Mesenchymal stem cell (in vitro differentiated cells and primary cell): ENCODE measurements around the gene CAMTA1.

Experiments used
- DNase-seq: peaks from one replicate; pipeline ENCODE4 v3.0.0-alpha.2; 2013
- H2AFZ ChIP-seq: one replicate; pipeline ENCODE4 v1.6.1; 2013; ENCODE audit warnings: low read depth, mild to moderate bottlenecking, control low read depth, inconsistent platforms, low read length, moderate library complexity
- H2AK5ac ChIP-seq: 2 replicates; pipeline ENCODE4 v1.6.1; 2013; ENCODE audit warnings: low read length, moderate library complexity, mild to moderate bottlenecking, inconsistent platforms; ENCODE audit not compliant: severe bottlenecking
- H2BK120ac ChIP-seq: one replicate; pipeline ENCODE4 v1.6.1; 2013; ENCODE audit warnings: low read depth, mild to moderate bottlenecking, inconsistent platforms, low read length, moderate library complexity
- H2BK12ac ChIP-seq, 2 experiments: one replicate each; pipeline ENCODE4 v1.6.1; 2013; ENCODE audit warnings: inconsistent platforms in 2 of 2, low read length in 2 of 2, mild to moderate bottlenecking in 2 of 2, moderate library complexity in 2 of 2, control low read depth in 1 of 2
- H2BK15ac ChIP-seq: one replicate; pipeline ENCODE4 v1.6.1; 2013; ENCODE audit warnings: mild to moderate bottlenecking, low read depth, inconsistent platforms; ENCODE audit not compliant: poor library complexity, severe bottlenecking
- H2BK5ac ChIP-seq: 2 replicates; pipeline ENCODE4 v1.6.1; 2013; ENCODE audit warnings: low read depth, mild to moderate bottlenecking, low read length, control low read depth, inconsistent platforms; ENCODE audit not compliant: poor library complexity, severe bottlenecking
- H3K14ac ChIP-seq, 2 experiments: one replicate each; pipeline ENCODE4 v1.6.1; 2013; ENCODE audit warnings: inconsistent platforms in 2 of 2, low read length in 2 of 2, control low read depth in 1 of 2, mild to moderate bottlenecking in 1 of 2, moderate library complexity in 1 of 2
- H3K18ac ChIP-seq, 2 experiments: one replicate each; pipeline ENCODE4 v1.6.1; 2013; ENCODE audit warnings: inconsistent platforms in 2 of 2, low read length in 2 of 2, control low read depth in 1 of 2, low read depth in 1 of 2, mild to moderate bottlenecking in 1 of 2
- H3K23ac ChIP-seq, 2 experiments: one replicate each; pipeline ENCODE4 v1.6.1; 2013; ENCODE audit warnings: inconsistent platforms in 2 of 2, low read length in 2 of 2, mild to moderate bottlenecking in 2 of 2, moderate library complexity in 2 of 2, control low read depth in 1 of 2
- H3K27ac ChIP-seq: 2 replicates; pipeline ENCODE4 v1.5.1; 2013; ENCODE audit warnings: mild to moderate bottlenecking, moderate library complexity, low read length, control low read depth, inconsistent platforms; ENCODE audit not compliant: poor library complexity, severe bottlenecking
- H3K27me3 ChIP-seq, 2 experiments: 2 replicates each; pipeline versions ENCODE4 v1.6.1 to v1.7.0; 2013; ENCODE audit warnings: low read length in 2 of 2, mild to moderate bottlenecking in 2 of 2, moderate library complexity in 2 of 2, control low read depth in 1 of 2, inconsistent platforms in 1 of 2; ENCODE audit not compliant: control insufficient read depth in 1 of 2, insufficient read depth in 1 of 2
- H3K36me3 ChIP-seq, 2 experiments: 2 replicates each; pipeline versions ENCODE4 v1.6.1 to v1.7.0; 2013; ENCODE audit warnings: low read length in 2 of 2, control low read depth in 1 of 2, inconsistent platforms in 1 of 2, low read depth in 1 of 2, mild to moderate bottlenecking in 1 of 2; ENCODE audit not compliant: insufficient read depth in 2 of 2, control insufficient read depth in 1 of 2
- H3K4ac ChIP-seq, 2 experiments: one replicate each; pipeline ENCODE4 v1.6.1; 2013; ENCODE audit warnings: inconsistent platforms in 2 of 2, low read length in 2 of 2, mild to moderate bottlenecking in 2 of 2, moderate library complexity in 2 of 2, control low read depth in 1 of 2, low read depth in 1 of 2
- H3K4me1 ChIP-seq: 2 replicates; pipeline ENCODE4 v1.6.1; 2013; ENCODE audit warnings: low read depth, low read length, control low read depth; ENCODE audit not compliant: control insufficient read depth, insufficient read depth
- H3K4me2 ChIP-seq: 2 replicates; pipeline ENCODE4 v1.6.1; 2013; ENCODE audit warnings: low read length, mild to moderate bottlenecking, inconsistent platforms; ENCODE audit not compliant: poor library complexity, severe bottlenecking
- H3K4me3 ChIP-seq, 2 experiments: 2 replicates each; pipeline versions ENCODE4 v1.5.1 to v1.7.0; 2013; ENCODE audit warnings: low read length in 2 of 2, mild to moderate bottlenecking in 2 of 2, control low read depth in 1 of 2, low read depth in 1 of 2; ENCODE audit not compliant: insufficient read depth in 1 of 2
- H3K79me1 ChIP-seq: replicated peaks from 2 replicates; pipeline ENCODE4 v1.6.1; 2013; ENCODE audit warnings: mild to moderate bottlenecking, control low read depth, low read length, inconsistent platforms; ENCODE audit not compliant: poor library complexity, severe bottlenecking
- H3K9ac ChIP-seq: 2 replicates; pipeline ENCODE4 v1.7.0; 2013; ENCODE audit warnings: mild to moderate bottlenecking, low read length, moderate library complexity
- H3K9me3 ChIP-seq: 2 replicates; pipeline ENCODE4 v1.7.0; 2013; ENCODE audit warnings: mild to moderate bottlenecking, low read length; ENCODE audit not compliant: control insufficient read depth
- H4K8ac ChIP-seq: one replicate; pipeline ENCODE4 v1.6.1; 2013; ENCODE audit warnings: inconsistent platforms, mild to moderate bottlenecking, low read length, moderate library complexity
- H4K91ac ChIP-seq: one replicate; pipeline ENCODE4 v1.6.1; 2013; ENCODE audit warnings: mild to moderate bottlenecking, low read length, inconsistent platforms
- WGBS: methylation state at CpG from one replicate; pipeline ENCODE4 v1.1.7; 2013; ENCODE audit warnings: mixed read lengths; 5-methylcytosine and 5-hydroxymethylcytosine counted together

Gene CAMTA1

DNA sequence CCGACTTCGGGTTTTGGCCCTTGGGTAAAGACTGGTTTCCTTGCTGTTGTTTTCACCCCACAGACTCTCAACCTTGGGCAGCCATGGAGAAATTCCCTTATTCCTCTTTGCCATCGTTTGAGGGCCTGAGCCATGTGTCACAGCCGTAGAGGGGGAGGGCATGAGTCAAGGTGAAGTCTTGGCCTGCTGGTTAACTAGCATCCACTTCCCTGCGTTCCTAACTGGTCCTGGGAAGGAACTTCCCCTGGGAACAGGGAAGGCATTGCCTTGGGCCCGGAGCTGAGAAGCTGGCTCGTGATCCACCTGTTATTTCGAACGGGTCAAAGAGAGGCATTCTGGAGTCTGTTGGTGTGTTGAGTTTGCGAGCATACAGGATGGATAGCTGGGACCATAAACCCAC is 464.9 kb downstream of the CAMTA1 start:
- Histone ChIP-seq H2BK120ac (no peak overlapping the region), H3K36me3 (peaks cover 0 to 2% of the 10 kb centered on the region in 2 experiments), H2AK5ac (no peak overlapping the region), H3K4ac (no peak overlapping the region), H4K91ac (no peak overlapping the region), H2AFZ (no peak overlapping the region), H2BK5ac (no peak overlapping the region), H3K4me1 (peaks cover 23% of the 10 kb centered on the region), H3K27me3 (peaks cover 0 to 6% of the 10 kb centered on the region in 2 experiments), H2BK15ac (no peak overlapping the region), H3K14ac (no peak overlapping the region), H3K23ac (peak overlapping the region in 1 of 2 experiments; percentile 17), H3K18ac (no peak overlapping the region), H2BK12ac (no peak overlapping the region), H3K9ac (no peak overlapping the region), H3K27ac (no peak overlapping the region), H3K4me3 (no peak overlapping the region), H4K8ac (no peak overlapping the region), H3K4me2 (no peak overlapping the region), H3K9me3 (no peaks in the 10 kb centered on the region), H3K79me1 (no peaks in the 10 kb centered on the region)
- 90% methylated on average over 10 of the region's 10 CpGs for WGBS
- no peak for DNase-seq

DNA sequence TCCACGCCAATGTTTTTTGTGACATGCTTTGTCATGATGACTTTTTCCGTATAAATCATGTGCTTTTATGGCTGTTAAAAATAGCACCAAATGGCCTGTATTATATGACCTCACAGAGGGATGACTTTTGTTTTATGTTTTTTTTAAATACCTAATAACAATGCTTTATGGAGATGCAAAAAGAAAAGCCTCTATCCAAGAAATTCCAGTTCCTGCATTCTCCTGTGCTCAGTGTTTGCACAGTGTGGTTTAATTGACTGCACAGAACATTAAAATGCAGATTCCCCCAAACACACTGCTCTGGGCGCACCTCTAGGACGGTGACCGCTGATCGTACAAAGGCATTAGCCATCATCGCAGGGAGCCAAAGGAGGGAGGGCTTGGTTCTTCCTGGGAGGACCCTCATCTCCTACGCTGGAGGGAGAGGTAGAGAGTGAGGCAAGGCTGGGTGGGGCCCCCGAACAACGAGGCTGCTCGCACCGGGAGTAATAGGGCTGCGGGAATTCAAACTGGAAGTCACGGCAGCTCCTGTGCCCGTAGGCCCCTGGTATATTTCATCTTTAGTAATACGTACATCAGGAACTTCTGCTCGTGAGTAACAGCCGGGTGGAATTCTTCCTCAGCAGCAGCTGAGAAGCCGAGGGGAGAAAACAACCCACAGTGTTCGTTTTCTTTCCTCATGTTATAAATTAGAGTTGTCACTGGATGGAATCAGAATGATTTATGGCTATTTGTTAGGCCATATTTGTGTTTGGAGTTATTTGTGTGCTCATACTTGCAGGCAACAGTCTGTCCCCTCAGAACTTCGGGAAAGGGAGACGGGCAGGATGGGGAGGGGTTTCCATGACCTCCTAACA is 465.6 kb downstream of the CAMTA1 start:
- no peak overlapping the region for H2AFZ ChIP-seq
- peaks cover 23% of the 10 kb centered on the region for H3K4me1 ChIP-seq
- no peak overlapping the region for H2BK120ac ChIP-seq
- H3K9me3 ChIP-seq: no peaks in the 10 kb centered on the region
- peak overlapping the region in 1 of 2 experiments; percentile 20 for H3K4me3 ChIP-seq
- H4K91ac ChIP-seq: no peak overlapping the region
- H3K23ac ChIP-seq: no peak overlapping the region
- DNase-seq: no peak
- no peak overlapping the region for H3K4ac ChIP-seq
- H2BK12ac ChIP-seq: no peak overlapping the region
- H2AK5ac ChIP-seq: no peak overlapping the region
- no peak overlapping the region for H3K18ac ChIP-seq
- H3K79me1 ChIP-seq: no peaks in the 10 kb centered on the region
- no peak overlapping the region for H3K14ac ChIP-seq
- no peak overlapping the region for H3K4me2 ChIP-seq
- peaks cover 0 to 6% of the 10 kb centered on the region in 2 experiments for H3K27me3 ChIP-seq
- H3K27ac ChIP-seq: no peak overlapping the region
- H2BK15ac ChIP-seq: no peak overlapping the region
- no peak overlapping the region for H2BK5ac ChIP-seq
- H3K36me3 ChIP-seq: peaks cover 0 to 2% of the 10 kb centered on the region in 2 experiments
- no peak overlapping the region for H3K9ac ChIP-seq
- no peak overlapping the region for H4K8ac ChIP-seq
- 91% methylated on average over 22 of the region's 22 CpGs for WGBS

DNA sequence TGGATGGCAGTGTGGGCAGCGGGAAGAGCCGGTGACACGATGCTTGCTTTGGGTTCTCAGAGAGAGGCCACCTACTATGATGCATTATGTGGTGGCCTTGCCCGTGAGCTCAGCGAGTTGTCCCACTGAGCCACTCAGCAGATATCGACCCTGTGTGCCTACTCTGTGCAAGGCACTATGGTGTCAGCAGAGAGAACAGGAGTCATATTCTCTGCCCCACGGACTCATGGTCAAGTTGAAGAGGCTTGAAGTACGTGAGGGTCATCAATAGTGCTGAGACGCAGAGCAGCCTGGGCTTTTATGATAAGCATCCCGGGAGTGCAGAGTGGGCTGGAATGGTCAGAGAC is 466.2 kb downstream of the CAMTA1 start:
- peaks cover 0 to 6% of the 10 kb centered on the region in 2 experiments for H3K27me3 ChIP-seq
- H3K36me3 ChIP-seq: peaks cover 0 to 2% of the 10 kb centered on the region in 2 experiments
- H2BK120ac ChIP-seq: no peak overlapping the region
- H4K91ac ChIP-seq: no peak overlapping the region
- H3K9me3 ChIP-seq: no peaks in the 10 kb centered on the region
- H3K4ac ChIP-seq: no peak overlapping the region
- no peak overlapping the region for H3K4me3 ChIP-seq
- no peak overlapping the region for H3K4me2 ChIP-seq
- no peak overlapping the region for H3K23ac ChIP-seq
- peak overlapping the region in 1 of 2 experiments; percentile 3 for H2BK12ac ChIP-seq
- H3K4me1 ChIP-seq: peaks cover 23% of the 10 kb centered on the region
- no peak overlapping the region for H2BK15ac ChIP-seq
- no peak for DNase-seq
- H2BK5ac ChIP-seq: no peak overlapping the region
- no peak overlapping the region for H3K27ac ChIP-seq
- no peaks in the 10 kb centered on the region for H3K79me1 ChIP-seq
- WGBS: 93% methylated on average over 10 of the region's 10 CpGs
- H2AK5ac ChIP-seq: no peak overlapping the region
- no peak overlapping the region for H3K18ac ChIP-seq
- no peak overlapping the region for H2AFZ ChIP-seq
- no peak overlapping the region for H4K8ac ChIP-seq
- no peak overlapping the region for H3K9ac ChIP-seq
- no peak overlapping the region for H3K14ac ChIP-seq

DNA sequence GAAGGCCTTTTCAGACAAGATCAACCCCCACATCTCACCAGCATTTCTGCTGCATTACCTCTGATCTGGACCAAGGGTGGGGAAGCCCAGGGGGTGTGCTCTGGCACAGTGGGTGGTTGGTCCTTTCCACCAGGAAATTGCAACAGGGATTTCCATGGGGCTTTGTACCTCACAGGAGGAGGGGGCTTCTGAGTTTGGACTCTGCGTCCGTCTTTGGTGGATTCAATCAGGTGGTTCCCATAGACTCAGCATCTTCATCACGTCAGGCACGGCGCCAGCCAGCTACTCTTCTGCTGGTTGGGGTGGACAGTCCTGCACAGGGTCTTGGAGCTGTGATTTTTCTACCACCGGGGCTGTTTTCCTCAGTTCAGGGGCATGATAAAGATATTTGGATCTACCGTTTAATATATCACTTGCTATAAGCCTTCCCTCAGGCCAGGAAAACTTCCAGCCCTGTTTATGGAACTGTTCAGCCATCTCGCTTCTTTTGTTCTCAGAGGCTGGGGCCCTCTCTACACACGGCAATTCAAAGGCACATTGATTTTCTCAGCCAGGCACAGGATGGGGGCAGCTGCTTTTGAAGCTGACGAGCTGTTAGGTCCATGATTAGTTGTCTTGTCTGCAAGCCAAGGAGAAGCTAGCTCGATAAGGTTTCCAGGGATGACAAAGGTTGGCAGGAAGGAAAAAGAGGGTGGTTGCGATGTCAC is 467.3 kb downstream of the CAMTA1 start:
- Histone ChIP-seq H4K91ac (no peak overlapping the region), H2AK5ac (peak overlapping the region; percentile 49), H3K4me3 (no peak overlapping the region), H3K14ac (no peak overlapping the region), H3K9me3 (no peaks in the 10 kb centered on the region), H3K4me2 (no peak overlapping the region), H3K27ac (no peak overlapping the region), H3K18ac (peak overlapping the region in 1 of 2 experiments; percentile 44), H3K4ac (no peak overlapping the region), H2BK15ac (no peak overlapping the region), H2BK5ac (no peak overlapping the region), H3K27me3 (peaks cover 0 to 6% of the 10 kb centered on the region in 2 experiments), H4K8ac (no peak overlapping the region), H2BK120ac (no peak overlapping the region), H3K23ac (no peak overlapping the region), H3K79me1 (no peaks in the 10 kb centered on the region), H2BK12ac (no peak overlapping the region), H3K4me1 (peaks cover 21% of the 10 kb centered on the region), H3K36me3 (peaks cover 0 to 2% of the 10 kb centered on the region in 2 experiments), H3K9ac (peak overlapping the region; percentile 30), H2AFZ (no peak overlapping the region)
- no peak for DNase-seq
- WGBS: 90% methylated on average over 12 of the region's 12 CpGs
